Thymus (tissue), 14 donors: ENCODE results near the gene ABCG1. TPM values are rescaled to one million over a fixed set of nuclear protein-coding genes. Genes with fewer than 3 reads are reported as not detected.

ENCODE experiments used
- DNase-seq, 9 donors: peaks; one replicate each; pipeline ENCODE4 v3.0.0-alpha.2; 2013; ENCODE audit warnings: low spot score in 9 of 9, low read depth in 6 of 9, missing footprints in 1 of 9
- H3K27ac ChIP-seq, 2 donors: one replicate each; pipeline ENCODE4 v1.5.1; 2013; ENCODE audit warnings: control low read depth in 1 of 2, low read depth in 1 of 2, low read length in 1 of 2, mild to moderate bottlenecking in 1 of 2, moderate library complexity in 1 of 2
- H3K27me3 ChIP-seq, 2 donors: one replicate each; pipeline ENCODE4 v1.5.1; 2013; ENCODE audit warnings: low read length in 1 of 2; ENCODE audit not compliant: control insufficient read depth in 2 of 2, insufficient read depth in 1 of 2
- H3K36me3 ChIP-seq, 2 donors: one replicate each; pipeline ENCODE4 v1.5.1; 2013; ENCODE audit warnings: low read length in 1 of 2, mild to moderate bottlenecking in 1 of 2, moderate library complexity in 1 of 2; ENCODE audit not compliant: control insufficient read depth in 2 of 2, insufficient read depth in 2 of 2
- H3K4me1 ChIP-seq, 2 donors: one replicate each; pipeline ENCODE4 v1.5.1; 2013; ENCODE audit warnings: low read length in 2 of 2; ENCODE audit not compliant: control insufficient read depth in 2 of 2, insufficient read depth in 2 of 2
- H3K4me3 ChIP-seq, 2 donors: one replicate each; pipeline ENCODE4 v1.5.1; 2013; ENCODE audit warnings: low read length in 2 of 2, control low read depth in 1 of 2, mild to moderate bottlenecking in 1 of 2
- H3K9me3 ChIP-seq, 2 donors: one replicate each; pipeline ENCODE4 v1.5.1; 2013; ENCODE audit warnings: low read length in 1 of 2, mild to moderate bottlenecking in 1 of 2; ENCODE audit not compliant: control insufficient read depth in 2 of 2, insufficient read depth in 1 of 2
- WGBS: extraction: QIAGEN DNeasy Blood & Tissue Kit; methylation state at CpG from one replicate; pipeline ENCODE4 v1.1.7; 2013; 5-methylcytosine and 5-hydroxymethylcytosine counted together
- long read RNA-seq, 10 donors: transcript quantifications; one replicate each; lab custom pipeline, GENCODE V29; 2026
- polyA plus RNA-seq: library from polyadenylated mRNA; stranded (reverse); fragments of 200-250 nt; gene quantifications from one replicate; pipeline ENCODE4 v1.2.3, GENCODE V29; 2013
- total RNA-seq: library from RNA; stranded (reverse); fragments of 120-200 nt; gene quantifications from one replicate; pipeline ENCODE4 v1.2.4, GENCODE V29; 2013
- donor health status: healthy.

Gene ABCG1
- total RNA-seq (20.5 TPM), polyA plus RNA-seq (28.8 TPM)
- long read RNA-seq, donor 1 = 0 reads
- long read RNA-seq, donor 2, partial matches to known transcripts = 0 of 3 reads
- long read RNA-seq, donor 2, other reads (novel, unspliced or antisense) = 0 of 3 reads
- long read RNA-seq, donor 3, partial matches to known transcripts = 0 of 4 reads
- long read RNA-seq, donor 3, other reads (novel, unspliced or antisense) = 0 of 4 reads
- long read RNA-seq, donor 4, partial matches to known transcripts = 0 of 3 reads
- long read RNA-seq, donor 4, other reads (novel, unspliced or antisense) = 0 of 3 reads
- long read RNA-seq, donor 5, partial matches to known transcripts = 0 of 7 reads
- long read RNA-seq, donor 5, other reads (novel, unspliced or antisense) = 0 of 7 reads
- long read RNA-seq, donor 6, partial matches to known transcripts = 12 of 14 reads
- long read RNA-seq, donor 6, other reads (novel, unspliced or antisense) = 0 of 14 reads
- long read RNA-seq, donor 7, partial matches to known transcripts = 0 of 5 reads
- long read RNA-seq, donor 7, other reads (novel, unspliced or antisense) = 0 of 5 reads
- long read RNA-seq, donor 8, partial matches to known transcripts = 0 of 2 reads
- long read RNA-seq, donor 8, other reads (novel, unspliced or antisense) = 0 of 2 reads
- long read RNA-seq, donor 9, partial matches to known transcripts = 0 of 3 reads
- long read RNA-seq, donor 9, other reads (novel, unspliced or antisense) = 0 of 3 reads
- long read RNA-seq, donor 10, transcript ABCG1-205 (15 exons, 2,998 nt) = major isoform, 7 of 9 reads
- long read RNA-seq, donor 10, partial matches to known transcripts = 0 of 9 reads
- long read RNA-seq, donor 10, other reads (novel, unspliced or antisense) = 0 of 9 reads

DNA sequence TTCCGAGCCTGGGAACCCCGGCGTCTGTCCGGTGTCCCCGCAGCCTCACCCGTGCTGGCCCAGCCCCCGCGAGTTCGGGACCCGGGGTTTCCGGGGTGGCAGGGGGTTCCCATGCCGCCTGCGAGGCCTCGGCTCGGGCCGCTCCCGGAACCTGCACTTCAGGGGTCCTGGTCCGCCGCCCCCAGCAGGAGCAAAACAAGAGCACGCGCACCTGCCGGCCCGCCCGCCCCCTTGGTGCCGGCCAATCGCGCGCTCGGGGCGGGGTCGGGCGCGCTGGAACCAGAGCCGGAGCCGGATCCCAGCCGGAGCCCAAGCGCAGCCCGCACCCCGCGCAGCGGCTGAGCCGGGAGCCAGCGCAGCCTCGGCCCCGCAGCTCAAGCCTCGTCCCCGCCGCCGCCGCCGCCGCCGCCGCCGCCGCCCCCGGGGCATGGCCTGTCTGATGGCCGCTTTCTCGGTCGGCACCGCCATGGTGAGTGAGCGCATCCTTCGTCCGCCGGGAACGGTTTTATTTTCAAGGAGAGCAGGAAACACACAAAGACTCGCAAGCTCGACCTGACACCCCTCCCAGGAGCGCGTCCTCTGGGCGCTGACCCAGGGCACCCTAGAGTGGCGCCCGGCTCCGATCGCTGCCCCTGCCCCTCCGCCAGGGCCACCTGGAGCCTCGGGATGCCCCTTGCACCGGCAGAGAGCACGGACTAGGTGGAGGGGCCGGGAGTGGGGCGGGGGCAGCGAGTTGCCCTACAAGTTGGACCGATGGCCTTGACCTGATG is at the start of gene ABCG1:
TSS of gene ABCG1 (plus strand) at position 305 of the 770 bp plus-strand sequence. CDS start at position 428, 123 bp downstream.
- DNase-seq = peak in 3 of 9 donors; percentile 67 to 80 (median 67)
- under 1% methylated on average over 83 of the region's 83 CpGs for WGBS
- peaks cover 0 to 6% of the 10 kb centered on the region in 2 donors for H3K27me3 ChIP-seq
- peaks cover 4 to 32% of the 10 kb centered on the region in 2 donors for H3K9me3 ChIP-seq
- H3K4me1 ChIP-seq = peaks cover 31 to 52% of the 10 kb centered on the region in 2 donors
- peak within 1 kb of the TSS; percentile 79 to 86 for H3K27ac ChIP-seq
- H3K4me3 ChIP-seq = peak within 1 kb of the TSS; percentile 61 to 81
- H3K36me3 ChIP-seq = peaks cover 4 to 5% of the 10 kb centered on the region in 2 donors

DNA sequence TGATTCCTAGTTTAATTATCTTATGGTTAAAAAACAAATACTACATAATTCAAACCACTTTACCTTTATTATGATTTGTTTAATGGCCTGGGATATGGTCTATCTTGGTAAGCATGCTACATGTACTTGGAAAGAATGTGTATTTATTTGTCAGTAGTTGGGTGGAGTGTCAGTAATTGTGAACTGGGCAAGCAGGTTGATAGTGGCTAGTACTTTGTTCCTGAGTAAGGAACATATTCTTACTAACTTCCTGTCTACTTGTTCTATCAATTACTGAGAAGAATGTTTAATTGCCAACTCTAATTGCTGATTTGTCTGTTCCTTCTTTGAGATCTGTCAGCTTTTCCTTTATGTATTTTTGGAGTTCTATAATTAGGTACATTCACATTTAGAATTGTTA is 49.2 kb upstream of the ABCG1 start:
- no peak overlapping the region for H3K4me3 ChIP-seq
- H3K4me1 ChIP-seq = peaks cover 0 to 7% of the 10 kb centered on the region in 2 donors
- no peak for DNase-seq
- H3K36me3 ChIP-seq = no peaks in the 10 kb centered on the region
- H3K27me3 ChIP-seq = no peaks in the 10 kb centered on the region
- no peaks in the 10 kb centered on the region for H3K9me3 ChIP-seq
- H3K27ac ChIP-seq = no peak overlapping the region

DNA sequence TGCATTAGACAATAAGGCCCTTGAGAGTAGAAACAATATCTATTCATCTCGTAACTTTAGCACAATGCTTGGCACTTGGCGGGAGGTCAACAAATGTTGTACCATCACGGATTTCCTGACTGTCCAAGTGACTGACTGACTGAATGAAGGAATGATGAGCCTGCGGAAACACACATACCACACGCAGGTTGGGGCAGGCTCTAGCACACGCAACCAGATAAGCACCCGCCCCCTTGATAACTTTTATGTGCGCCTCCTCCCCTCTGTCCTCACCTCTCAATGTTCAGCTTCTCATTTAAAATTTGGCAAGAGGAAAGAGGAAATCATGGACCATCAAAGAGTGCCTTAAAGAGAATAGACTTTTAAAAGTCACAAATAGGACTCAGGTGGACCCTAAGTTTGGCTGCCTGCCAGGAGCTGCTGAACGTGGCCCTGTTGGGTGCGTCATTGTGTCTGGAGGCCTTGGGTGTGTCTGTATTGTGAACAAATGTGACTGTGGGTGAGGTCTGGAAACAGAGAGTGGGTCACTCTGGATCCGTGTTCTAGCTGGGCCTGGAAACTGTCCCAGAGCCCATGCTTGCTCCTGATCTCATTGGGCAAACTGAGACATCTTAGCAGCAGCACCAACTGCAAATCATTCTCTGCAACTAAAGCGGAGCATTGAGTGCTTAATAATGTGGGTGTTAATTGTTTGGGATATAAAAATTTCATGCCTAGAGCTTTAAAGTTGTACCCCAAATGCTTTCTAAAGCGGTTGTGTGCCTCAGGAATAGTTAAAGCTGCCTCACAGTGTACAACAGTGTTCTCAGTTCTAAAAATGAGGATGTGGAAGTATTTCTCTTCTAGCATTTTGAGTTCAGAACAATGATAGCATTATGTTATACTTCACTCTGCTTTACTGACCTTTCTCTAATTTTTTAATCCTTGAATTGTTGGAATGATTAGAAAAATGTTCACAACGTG is 47.6 kb upstream of the ABCG1 start:
- Histone ChIP-seq H3K4me3 (no peak overlapping the region), H3K27ac (peak overlapping the region in 1 of 2 donors; percentile 8), H3K9me3 (no peaks in the 10 kb centered on the region), H3K4me1 (peaks cover 0 to 3% of the 10 kb centered on the region in 2 donors), H3K27me3 (no peaks in the 10 kb centered on the region), H3K36me3 (no peaks in the 10 kb centered on the region)
- 95% methylated on average over 14 of the region's 14 CpGs for WGBS
- DNase-seq = no peak

DNA sequence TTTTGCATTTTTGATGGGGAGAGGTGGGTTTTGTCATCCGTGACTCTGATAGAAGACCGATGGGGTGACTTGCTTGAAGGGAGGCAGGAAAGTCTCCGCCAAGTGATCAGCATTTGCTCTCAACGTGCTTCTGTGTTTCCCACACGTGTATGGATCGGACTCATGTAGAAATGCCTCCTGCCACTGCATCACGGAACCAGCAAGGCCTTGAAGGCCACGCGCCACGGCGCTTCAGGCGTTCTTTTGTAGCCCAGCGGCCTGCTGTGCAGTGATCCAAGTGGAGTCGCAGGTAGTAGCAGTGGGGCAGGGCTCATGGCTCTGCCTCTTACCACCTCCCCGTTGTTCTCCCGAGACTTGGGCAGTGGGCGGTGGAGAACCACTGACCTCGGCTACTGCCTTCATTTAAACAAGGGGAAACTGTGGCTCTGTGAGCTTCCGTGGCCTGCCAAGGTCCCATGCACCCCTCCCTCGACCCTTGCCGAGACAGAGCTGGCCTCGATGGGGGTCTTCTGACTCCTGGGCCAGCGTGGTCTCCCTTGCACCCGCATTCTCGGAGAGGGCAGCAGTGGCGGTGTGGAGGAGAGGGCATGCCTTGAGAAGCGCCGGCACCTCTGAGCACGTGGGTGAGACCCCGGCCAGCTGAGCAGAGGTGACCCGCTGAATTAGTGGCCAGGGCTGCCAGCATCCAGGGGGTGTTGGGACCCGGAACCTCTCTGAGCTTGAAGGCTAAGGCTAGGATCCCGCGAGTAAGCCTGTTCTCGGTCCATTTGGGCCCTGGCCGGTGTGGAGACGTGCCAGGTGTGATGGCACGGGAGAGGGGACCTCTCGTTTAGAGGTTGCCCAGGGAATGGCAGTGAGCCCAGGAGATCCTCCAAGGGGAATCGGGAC is 46.1 kb upstream of the ABCG1 start:
- no peak overlapping the region for H3K4me3 ChIP-seq
- no peaks in the 10 kb centered on the region for H3K27me3 ChIP-seq
- peaks cover 0 to 2% of the 10 kb centered on the region in 2 donors for H3K4me1 ChIP-seq
- no peak overlapping the region for H3K27ac ChIP-seq
- no peak for DNase-seq
- WGBS = 95% methylated on average over 40 of the region's 40 CpGs
- no peaks in the 10 kb centered on the region for H3K9me3 ChIP-seq
- H3K36me3 ChIP-seq = no peaks in the 10 kb centered on the region

DNA sequence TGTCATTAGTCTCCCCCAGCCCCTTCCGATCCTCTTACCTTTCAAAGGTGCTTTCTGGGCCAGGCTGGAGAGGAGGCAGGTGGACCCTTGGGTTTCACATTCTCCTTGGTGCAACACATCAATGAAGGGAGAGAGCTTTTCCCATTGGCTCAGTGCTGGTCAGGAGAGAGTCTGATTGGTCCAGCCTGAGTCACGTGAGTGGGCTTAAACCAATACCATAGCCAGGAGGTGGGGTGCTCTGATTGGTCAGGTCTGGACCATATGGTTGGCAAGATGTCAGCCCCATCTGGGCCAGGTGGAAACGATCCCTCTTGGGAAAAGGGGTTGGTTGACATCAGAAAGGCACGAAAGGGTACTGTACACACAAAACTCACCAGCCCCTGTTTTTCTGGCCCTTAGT is 44.8 kb upstream of the ABCG1 start:
- Histone ChIP-seq H3K9me3 (no peaks in the 10 kb centered on the region), H3K36me3 (no peaks in the 10 kb centered on the region), H3K27me3 (no peaks in the 10 kb centered on the region), H3K4me3 (no peak overlapping the region), H3K4me1 (peaks cover 0 to 2% of the 10 kb centered on the region in 2 donors), H3K27ac (no peak overlapping the region)
- no peak for DNase-seq
- WGBS = 96% methylated on average over 4 of the region's 4 CpGs

DNA sequence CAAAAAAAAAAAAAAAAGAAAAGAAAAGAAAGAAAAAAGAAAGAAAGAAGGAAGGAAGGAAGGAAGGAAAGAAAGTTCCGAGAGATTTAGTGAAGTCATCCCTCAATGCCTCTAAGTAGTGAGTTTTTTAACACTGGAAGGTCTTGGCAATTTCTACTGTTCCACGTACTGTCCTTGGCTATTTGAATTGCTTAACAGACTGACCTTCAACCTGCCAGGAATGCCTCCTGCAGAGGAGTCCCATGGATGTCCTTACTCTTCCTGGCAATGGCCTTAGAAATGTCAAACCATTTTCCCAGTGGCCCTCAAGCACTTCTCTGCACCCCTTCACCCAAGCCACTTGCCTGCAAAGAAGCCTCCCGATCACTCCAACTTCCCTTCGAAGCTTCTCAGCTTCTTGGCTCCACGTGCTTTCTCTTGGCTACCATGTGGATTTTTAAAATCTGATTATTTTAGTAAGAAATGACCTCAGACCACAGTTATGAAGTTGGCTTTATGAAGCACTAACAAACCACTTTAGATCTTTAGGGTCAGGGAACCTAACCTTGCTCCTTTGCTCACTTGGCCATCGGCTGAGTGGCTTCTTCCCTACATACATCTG is 43.7 kb upstream of the ABCG1 start:
- no peaks in the 10 kb centered on the region for H3K36me3 ChIP-seq
- H3K27ac ChIP-seq = no peak overlapping the region
- H3K27me3 ChIP-seq = no peaks in the 10 kb centered on the region
- 97% methylated on average over 6 of the region's 6 CpGs for WGBS
- no peak for DNase-seq
- no peak overlapping the region for H3K4me3 ChIP-seq
- peaks cover 0 to 2% of the 10 kb centered on the region in 2 donors for H3K4me1 ChIP-seq
- H3K9me3 ChIP-seq = no peaks in the 10 kb centered on the region

DNA sequence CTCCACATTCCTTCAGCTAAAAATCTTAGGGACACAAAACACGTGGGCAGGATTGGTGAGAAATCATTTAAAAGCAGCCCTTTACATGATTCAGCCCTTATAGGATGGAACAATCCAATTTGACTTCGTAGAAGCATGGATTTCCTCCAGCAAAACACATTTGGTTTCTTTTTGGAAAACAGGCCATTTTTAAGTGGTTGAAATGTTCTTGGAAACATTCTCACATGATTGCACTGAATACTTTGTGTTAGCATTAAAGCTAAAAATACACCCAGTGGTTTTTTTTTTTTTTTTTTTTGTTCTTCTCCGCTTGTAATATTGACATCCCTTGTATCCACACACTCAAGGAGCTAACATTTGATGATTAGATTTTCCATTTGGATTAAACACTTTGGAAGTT is 42.1 kb upstream of the ABCG1 start:
- peaks cover 0 to 2% of the 10 kb centered on the region in 2 donors for H3K4me1 ChIP-seq
- no peak for DNase-seq
- H3K9me3 ChIP-seq = no peaks in the 10 kb centered on the region
- no peaks in the 10 kb centered on the region for H3K27me3 ChIP-seq
- no peak overlapping the region for H3K27ac ChIP-seq
- 89% methylated on average over 3 of the region's 3 CpGs for WGBS
- no peaks in the 10 kb centered on the region for H3K36me3 ChIP-seq
- no peak overlapping the region for H3K4me3 ChIP-seq
